GM12875 (cell line): Measurements from ENCODE around the gene SP110.
A peak's percentile ranks its signal among the peaks of the same experiment; 100 is the strongest.
"Not testable (repeated sequence)": the region's sequence is repeated elsewhere in the genome, so short reads cannot be mapped to it uniquely, and the experiment has no call there.

ENCODE experiments used
- H3K4me3 ChIP-seq: one replicate; pipeline ENCODE4 v1.5.1; 2011; ENCODE audit warnings: low read depth, low read length, control low read depth
- CTCF ChIP-seq: IDR thresholded peaks from 2 replicates; pipeline ENCODE4 v1.5.1; 2011; ENCODE audit warnings: low read depth, mild to moderate bottlenecking, control low read depth, inconsistent platforms, low read length, moderate library complexity, borderline replicate concordance; ENCODE audit not compliant: insufficient read depth

SP110 gene

GRCh38 chr2:230129343-230129742, 90.4 kb downstream of the SP110 start:
- no peak overlapping the region for H3K4me3 ChIP-seq

GRCh38 chr2:230128623-230129342, 91.0 kb downstream of the SP110 start:
- no peak for TF ChIP-seq CTCF
- H3K4me3 ChIP-seq: no peak overlapping the region

More at GRCh38 chr2:230129343-230129742, 90.4 kb downstream of the SP110 start:
- TF ChIP-seq CTCF: no peak

- TF ChIP-seq CTCF: no peak
- no peak overlapping the region for H3K4me3 ChIP-seq
These were observed 92.6 kb downstream of the SP110 start for GRCh38 chr2:230127195-230127594.

GRCh38 chr2:230124757-230125431, 94.9 kb downstream of the SP110 start:
- H3K4me3 ChIP-seq: peak overlapping the region; percentile 17
- no peak for TF ChIP-seq CTCF

- no peak for TF ChIP-seq CTCF
These were observed 95.5 kb downstream of the SP110 start for GRCh38 chr2:230124235-230124634.

GRCh38 chr2:230120376-230120775, 99.4 kb downstream of the SP110 start:
- H3K4me3 ChIP-seq: not testable (repeated sequence)

More at GRCh38 chr2:230124235-230124634, 95.5 kb downstream of the SP110 start:
- H3K4me3 ChIP-seq: no peak overlapping the region

GRCh38 chr2:230119827-230120226, 100.0 kb downstream of the SP110 start:
- H3K4me3 ChIP-seq: not testable (repeated sequence)
